ENCODE data around the gene GRK2. TPM values are rescaled to one million over a fixed set of nuclear protein-coding genes. Genes with fewer than 3 reads are reported as not detected.

The GRK2 gene
- total and polyA plus RNA-seq, 8 donors = 55.2 to 118 (median 59.4) TPM

- intact Hi-C loops (cut with DNase I) = loop anchor here in 1 of 2 donors (5.0 kb wide), 1 partner anchor 113 kb away; no protein-coding TSS in a partner anchor
- no peak for ATAC-seq
- H3K4me1 ChIP-seq = peaks cover 33 to 65% of the 10 kb centered on the region in 2 donors
These were observed 2.0 kb upstream of the GRK2 start for GRCh38 chr11:67264260-67264659.

GRCh38 chr11:67264877-67265632 is 1.2 kb upstream of the GRK2 start:
- H3K4me3 ChIP-seq = no peak overlapping the region
- intact Hi-C loops (cut with DNase I) = loop anchor here in 1 of 2 donors (5.0 kb wide), 1 partner anchor 112 kb away; no protein-coding TSS in a partner anchor
- TF ChIP-seq CTCF (IDR thresholded peaks at IDR 0.05) = no peak
- peaks cover 0 to 17% of the 10 kb centered on the region in 2 donors for H3K36me3 ChIP-seq
- H3K4me1 ChIP-seq = peaks cover 41 to 73% of the 10 kb centered on the region in 2 donors
- no peak overlapping the region for H3K27ac ChIP-seq
- H3K27me3 ChIP-seq = peaks cover 0 to 6% of the 10 kb centered on the region in 2 donors
- peak in 1 of 4 donors; percentile 31 for DNase-seq
- H3K9me3 ChIP-seq = no peaks in the 10 kb centered on the region
- no peak for ATAC-seq

More at GRCh38 chr11:67264260-67264659, 2.0 kb upstream of the GRK2 start:
- Histone ChIP-seq H3K27me3 (peaks cover 0 to 6% of the 10 kb centered on the region in 2 donors), H3K9me3 (no peaks in the 10 kb centered on the region), H3K36me3 (peaks cover 0 to 15% of the 10 kb centered on the region in 2 donors), H3K4me3 (no peak overlapping the region), H3K27ac (no peak overlapping the region)
- DNase-seq = no peak
- no peak for TF ChIP-seq CTCF (IDR thresholded peaks at IDR 0.05)

- ATAC-seq = peak; percentile 73
- H3K4me1 ChIP-seq = peaks cover 49 to 78% of the 10 kb centered on the region in 2 donors
These were observed 432 bp upstream of the GRK2 start for GRCh38 chr11:67265633-67266448.

GRCh38 chr11:67267188-67268080 is 1.2 kb downstream of the GRK2 start:
- peak in 2 of 4 donors; percentile 57 to 82 for DNase-seq

More at GRCh38 chr11:67265633-67266448, 432 bp upstream of the GRK2 start:
- Histone ChIP-seq H3K9me3 (no peaks in the 10 kb centered on the region), H3K27ac (peak overlapping the region; percentile 70), H3K36me3 (peaks cover 0 to 17% of the 10 kb centered on the region in 2 donors), H3K4me3 (no peak overlapping the region), H3K27me3 (peaks cover 0 to 6% of the 10 kb centered on the region in 2 donors)
- DNase-seq = peak; percentile 70 to 98 (median 79)
- intact Hi-C loops (cut with DNase I) = no loop called here
- peak; percentile 55 to 75 for TF ChIP-seq CTCF (IDR thresholded peaks at IDR 0.05)

More at GRCh38 chr11:67267188-67268080, 1.2 kb downstream of the GRK2 start:
- Histone ChIP-seq H3K27me3 (no peaks in the 10 kb centered on the region), H3K4me3 (peak overlapping the region; percentile 76 to 89), H3K9me3 (no peaks in the 10 kb centered on the region), H3K4me1 (peaks cover 58 to 79% of the 10 kb centered on the region in 2 donors), H3K36me3 (peaks cover 0 to 26% of the 10 kb centered on the region in 2 donors), H3K27ac (peak overlapping the region; percentile 86 to 100)
- intact Hi-C loops (cut with DNase I) = no loop called here
- no peak for TF ChIP-seq CTCF (IDR thresholded peaks at IDR 0.05)
- peak; percentile 3 for ATAC-seq

Measured in left lung (tissue), 10 donors.